ENCODE results near the gene NCKAP5.

GRCh38 chr2:133229974-133230373 is 338.3 kb downstream of the NCKAP5 start:
- TF ChIP-seq GABPA (tag; conservative IDR thresholded peaks at IDR 0.05; ENCODE audit: low read depth), result no peak
- TF ChIP-seq CAMTA2 (CRISPR knock-in tag; conservative IDR thresholded peaks at IDR 0.05), result no peak
- no peak for TF ChIP-seq NKRF (IDR thresholded peaks at IDR 0.05; ENCODE audit: borderline replicate concordance)
- TF ChIP-seq CTCFL (IDR thresholded peaks at IDR 0.05; ENCODE audit: borderline replicate concordance, insufficient read depth, low read depth, low read length, poor library complexity, severe bottlenecking), result no peak
- TF ChIP-seq ZNF12 (CRISPR knock-in tag; IDR thresholded peaks at IDR 0.05), result no peak
- no peak for TF ChIP-seq CHD1 (IDR thresholded peaks at IDR 0.05; ENCODE audit: low read length)
- no peak for TF ChIP-seq SIRT6 (IDR thresholded peaks at IDR 0.05; ENCODE audit: low read depth, low read length)
- no peak for TF ChIP-seq ZFX (CRISPR knock-in tag; IDR thresholded peaks at IDR 0.05)
- TF ChIP-seq CBX2 (IDR thresholded peaks at IDR 0.05; ENCODE audit: insufficient read depth, low read length, poor library complexity, severe bottlenecking), result no peak
- TF ChIP-seq CTCF (IDR thresholded peaks at IDR 0.05 in 2 of 3, conservative IDR thresholded peaks at IDR 0.05 in 1 of 3; ENCODE audit: insufficient read depth in 2 of 3, low read depth in 1 of 3, low read length in 3 of 3), result no peak
- TF ChIP-seq TARDBP (IDR thresholded peaks at IDR 0.05), result no peak
- TF ChIP-seq FOXJ3 (CRISPR knock-in tag; IDR thresholded peaks at IDR 0.05), result no peak
- TF ChIP-seq ZBTB17 (CRISPR knock-in tag; IDR thresholded peaks at IDR 0.05), result no peak

All from K562 (cell line).